ENCODE measurements around the gene ACTR10. TPM values are rescaled to one million over a fixed set of nuclear protein-coding genes. Genes with fewer than 3 reads are reported as not detected.
A peak's percentile ranks its signal among the peaks of the same experiment; 100 is the strongest.

ACTR10 gene
- 100 to 1,000 TPM in 1 of 6 donors, 10 to 100 TPM in 5; 66.2 to 117 (median 76.6) TPM for polyA plus RNA-seq (ENCODE audit: low read depth in 6 of 6)

- peaks cover 18 to 37% (median 20%) of the 10 kb centered on the region in 3 donors for H3K4me1 Mint-ChIP-seq
Measured at GRCh38 chr14:58199726-58200479, at the start of gene ACTR10. ACTR10 (plus strand) TSS chr14:58200149; CDS start chr14:58200218, 69 bp downstream.

GRCh38 chr14:58150243-58150805 is 49.6 kb upstream of the ACTR10 start:
- no peak for ATAC-seq (ENCODE audit: low read depth in 2 of 2)
- H3K27ac Mint-ChIP-seq, result no peak overlapping the region
- no peaks in the 10 kb centered on the region for H3K36me3 Mint-ChIP-seq
- peak overlapping the region in 6 of 8 donors; percentile 80 to 91 (median 84) for H3K4me3 Mint-ChIP-seq
- H3K4me1 Mint-ChIP-seq, result peaks cover 13 to 20% (median 19%) of the 10 kb centered on the region in 3 donors
- H3K27me3 Mint-ChIP-seq, result peaks cover 49 to 63% (median 51%) of the 10 kb centered on the region in 3 donors
- no peak for DNase-seq
- H3K9me3 Mint-ChIP-seq, result no peaks in the 10 kb centered on the region

More at GRCh38 chr14:58199726-58200479, at the start of gene ACTR10:
- H3K36me3 Mint-ChIP-seq, result no peaks in the 10 kb centered on the region
- peak within 1 kb of the TSS; percentile 93 to 98 (median 95) for H3K4me3 Mint-ChIP-seq
- peaks cover 0 to 6% (median 0%) of the 10 kb centered on the region in 3 donors for H3K27me3 Mint-ChIP-seq
- H3K9me3 Mint-ChIP-seq, result no peaks in the 10 kb centered on the region
- peak; percentile 90 for DNase-seq
- peak; percentile 81 to 83 for ATAC-seq (ENCODE audit: low read depth in 2 of 2)
- H3K27ac Mint-ChIP-seq, result peak within 1 kb of the TSS; percentile 97 to 99 (median 97)

- DNase-seq, result peak; percentile 0
- Mint-ChIP-seq H3K4me1 (peaks cover 13 to 20% (median 19%) of the 10 kb centered on the region in 3 donors), H3K9me3 (no peaks in the 10 kb centered on the region), H3K4me3 (peak overlapping the region; percentile 79 to 91 (median 84)), H3K27me3 (peaks cover 51 to 71% (median 52%) of the 10 kb centered on the region in 3 donors), H3K27ac (peak overlapping the region in 1 of 6 donors; percentile 10), H3K36me3 (no peaks in the 10 kb centered on the region)
- ATAC-seq (ENCODE audit: low read depth in 2 of 2), result peak; percentile 38 to 45
Measured at GRCh38 chr14:58151133-58152013, 48.6 kb upstream of the ACTR10 start.

GRCh38 chr14:58152014-58152857 is 47.7 kb upstream of the ACTR10 start, which contains the start of gene ARMH4:
ARMH4 (minus strand) TSS chr14:58152213; CDS start chr14:58139358, 12,855 bp downstream.
- Mint-ChIP-seq H3K27ac (peak within 1 kb of the TSS in 1 of 6 donors; percentile 10), H3K9me3 (no peaks in the 10 kb centered on the region), H3K36me3 (no peaks in the 10 kb centered on the region), H3K27me3 (peaks cover 53 to 72% (median 56%) of the 10 kb centered on the region in 3 donors), H3K4me1 (peaks cover 13 to 20% (median 19%) of the 10 kb centered on the region in 3 donors), H3K4me3 (peak within 1 kb of the TSS; percentile 79 to 92 (median 85))
- DNase-seq, result peak; percentile 56
- ATAC-seq (ENCODE audit: low read depth in 2 of 2), result peak; percentile 95

GRCh38 chr14:58160561-58160960 is 39.4 kb upstream of the ACTR10 start:
- no peak overlapping the region for H3K27ac Mint-ChIP-seq
- no peaks in the 10 kb centered on the region for H3K4me1 Mint-ChIP-seq
- no peak overlapping the region for H3K4me3 Mint-ChIP-seq
- no peaks in the 10 kb centered on the region for H3K9me3 Mint-ChIP-seq
- peaks cover 26 to 37% (median 31%) of the 10 kb centered on the region in 3 donors for H3K27me3 Mint-ChIP-seq
- no peaks in the 10 kb centered on the region for H3K36me3 Mint-ChIP-seq
- DNase-seq (no peak), ATAC-seq (ENCODE audit: low read depth in 2 of 2) (no peak)

- peaks cover 0 to 6% (median 3%) of the 10 kb centered on the region in 7 donors for H3K9me3 Mint-ChIP-seq
- ATAC-seq (ENCODE audit: low read depth in 2 of 2) (peak; percentile 52 to 53), DNase-seq (peak; percentile 35)
- no peak overlapping the region for H3K27ac Mint-ChIP-seq
- peaks cover 0 to 7% of the 10 kb centered on the region in 2 donors for H3K36me3 Mint-ChIP-seq
- H3K4me1 Mint-ChIP-seq, result peaks cover 0 to 3% (median 0%) of the 10 kb centered on the region in 3 donors
- H3K27me3 Mint-ChIP-seq, result peaks cover 27 to 30% (median 28%) of the 10 kb centered on the region in 3 donors
- H3K4me3 Mint-ChIP-seq, result no peak overlapping the region
Measured at GRCh38 chr14:58166005-58166983, 33.7 kb upstream of the ACTR10 start.

- H3K36me3 Mint-ChIP-seq, result peaks cover 0 to 7% of the 10 kb centered on the region in 2 donors
- no peak overlapping the region for H3K27ac Mint-ChIP-seq
- peaks cover 27 to 30% (median 28%) of the 10 kb centered on the region in 3 donors for H3K27me3 Mint-ChIP-seq
- H3K9me3 Mint-ChIP-seq, result peaks cover 0 to 13% (median 5%) of the 10 kb centered on the region in 7 donors
- no peak overlapping the region for H3K4me3 Mint-ChIP-seq
- H3K4me1 Mint-ChIP-seq, result peaks cover 0 to 3% (median 0%) of the 10 kb centered on the region in 3 donors
- DNase-seq (no peak), ATAC-seq (ENCODE audit: low read depth in 2 of 2) (no peak)
Measured at GRCh38 chr14:58167057-58167456, 32.9 kb upstream of the ACTR10 start.

- DNase-seq (no peak), ATAC-seq (ENCODE audit: low read depth in 2 of 2) (no peak)
- no peak overlapping the region for H3K27ac Mint-ChIP-seq
- peaks cover 23 to 28% (median 27%) of the 10 kb centered on the region in 3 donors for H3K27me3 Mint-ChIP-seq
- H3K4me1 Mint-ChIP-seq, result peaks cover 0 to 3% (median 0%) of the 10 kb centered on the region in 3 donors
- peak overlapping the region in 1 of 8 donors; percentile 3 for H3K4me3 Mint-ChIP-seq
- H3K36me3 Mint-ChIP-seq, result peaks cover 0 to 7% of the 10 kb centered on the region in 2 donors
- peaks cover 0 to 13% (median 5%) of the 10 kb centered on the region in 7 donors for H3K9me3 Mint-ChIP-seq
Measured at GRCh38 chr14:58167891-58168290, 32.1 kb upstream of the ACTR10 start.

- H3K36me3 Mint-ChIP-seq, result peaks cover 0 to 7% of the 10 kb centered on the region in 2 donors
- DNase-seq (no peak), ATAC-seq (ENCODE audit: low read depth in 2 of 2) (no peak)
- H3K4me3 Mint-ChIP-seq, result peak overlapping the region in 1 of 8 donors; percentile 12
- peaks cover 30 to 44% (median 43%) of the 10 kb centered on the region in 3 donors for H3K27me3 Mint-ChIP-seq
- peaks cover 0 to 13% (median 5%) of the 10 kb centered on the region in 7 donors for H3K9me3 Mint-ChIP-seq
- peaks cover 0 to 2% (median 0%) of the 10 kb centered on the region in 3 donors for H3K4me1 Mint-ChIP-seq
- H3K27ac Mint-ChIP-seq, result no peak overlapping the region
Measured at GRCh38 chr14:58171090-58171489, 28.9 kb upstream of the ACTR10 start.

- H3K9me3 Mint-ChIP-seq, result peaks cover 0 to 3% (median 0%) of the 10 kb centered on the region in 7 donors
- DNase-seq (no peak), ATAC-seq (ENCODE audit: low read depth in 2 of 2) (no peak)
- no peak overlapping the region for H3K4me3 Mint-ChIP-seq
- no peaks in the 10 kb centered on the region for H3K36me3 Mint-ChIP-seq
- no peaks in the 10 kb centered on the region for H3K4me1 Mint-ChIP-seq
- no peak overlapping the region for H3K27ac Mint-ChIP-seq
- H3K27me3 Mint-ChIP-seq, result peaks cover 10 to 23% (median 16%) of the 10 kb centered on the region in 3 donors
Measured at GRCh38 chr14:58177125-58177524, 22.8 kb upstream of the ACTR10 start.

GRCh38 chr14:58189176-58189575 is 10.8 kb upstream of the ACTR10 start:
- no peak overlapping the region for H3K27ac Mint-ChIP-seq
- no peaks in the 10 kb centered on the region for H3K4me1 Mint-ChIP-seq
- DNase-seq (no peak), ATAC-seq (ENCODE audit: low read depth in 2 of 2) (no peak)
- peaks cover 30 to 46% (median 30%) of the 10 kb centered on the region in 3 donors for H3K27me3 Mint-ChIP-seq
- H3K36me3 Mint-ChIP-seq, result no peaks in the 10 kb centered on the region
- H3K4me3 Mint-ChIP-seq, result no peak overlapping the region
- H3K9me3 Mint-ChIP-seq, result no peaks in the 10 kb centered on the region
